Tibial nerve (tissue), 4 donors: Measurements from ENCODE around the gene IMPDH1.
A peak's percentile ranks its signal among the peaks of the same experiment; 100 is the strongest.

Source experiments
- CTCF ChIP-seq, 5 experiments: fragments of 200-600 bp in 3 of 5; fragments of 450-650 bp in 2 of 5; sonication (generic) in 3 of 5; IDR thresholded peaks; one replicate each; pipeline ENCODE4 v1.5.1; 2016 to 2019; ENCODE audit warnings: antibody characterized with exemption in 5 of 5, mild to moderate bottlenecking in 3 of 5, moderate library complexity in 2 of 5
- EP300 ChIP-seq, 2 donors: sonication (generic); formaldehyde crosslinking; IDR thresholded peaks; one replicate each; pipeline ENCODE4 v1.6.1; 2017; ENCODE audit warnings: antibody characterized with exemption in 2 of 2, mild to moderate bottlenecking in 1 of 2
- POLR2A ChIP-seq, 2 donors: fragments of 450-650 bp; IDR thresholded peaks; one replicate each; pipeline ENCODE4 v1.6.1; 2017; ENCODE audit warnings: antibody characterized with exemption in 2 of 2, mild to moderate bottlenecking in 2 of 2, moderate library complexity in 2 of 2

- TF ChIP-seq CTCF (IDR thresholded peaks at IDR 0.05) (peak in 1 of 5 experiments; percentile 25), POLR2A (IDR thresholded peaks at IDR 0.05) (peak in 1 of 2 donors; percentile 43), EP300 (IDR thresholded peaks at IDR 0.05) (peak; percentile 31 to 90)
Observed at GRCh38 chr7:128343554-128344430, 66.0 kb downstream of the IMPDH1 start, which contains the start of gene RBM28.
